Breast epithelium (tissue), 4 donors: Measurements from ENCODE around the gene MAP3K15. TPM values are rescaled to one million over a fixed set of nuclear protein-coding genes. Genes with fewer than 3 reads are reported as not detected.

Experiments
- DNase-seq, 2 donors: peaks; one replicate each; pipeline ENCODE4 v3.0.0-alpha.2; 2019; ENCODE audit warnings: low spot score in 2 of 2
- H3K27ac ChIP-seq, 2 donors: fragments of 200-600 bp; sonication (generic) in 1 of 2; one replicate each; pipeline ENCODE4 v1.5.1; 2016 to 2019; ENCODE audit warnings: mild to moderate bottlenecking in 1 of 2
- H3K27me3 ChIP-seq, 2 donors: fragments of 200-600 bp; sonication (generic) in 1 of 2; one replicate each; pipeline versions ENCODE4 v1.5.1 to v1.6.0; 2017 to 2019; ENCODE audit warnings: control low read depth in 1 of 2, mild to moderate bottlenecking in 1 of 2
- H3K36me3 ChIP-seq: fragments of 200-600 bp; one replicate; pipeline ENCODE4 v1.5.1; 2019
- H3K4me1 ChIP-seq, 2 donors: fragments of 200-600 bp; sonication (generic); one replicate each; pipeline ENCODE4 v1.5.1; 2016 to 2019; ENCODE audit warnings: control low read depth in 1 of 2
- H3K4me3 ChIP-seq, 3 donors: fragments of 200-600 bp; sonication (generic); 1 replicate in 2 of 3; 2 replicates in 1 of 3; pipeline ENCODE4 v1.5.1; 2016 to 2019; ENCODE audit warnings: mild to moderate bottlenecking in 3 of 3, moderate library complexity in 2 of 3
- H3K9me3 ChIP-seq, 2 donors: fragments of 200-600 bp; sonication (generic) in 1 of 2; one replicate each; pipeline ENCODE4 v1.5.1; 2016 to 2019; ENCODE audit warnings: control low read depth in 1 of 2
- POLR2A ChIP-seq: fragments of 450-650 bp; IDR thresholded peaks from one replicate; pipeline ENCODE4 v1.6.1; 2016; ENCODE audit warnings: antibody characterized with exemption, mild to moderate bottlenecking, moderate library complexity
- POLR2AphosphoS5 ChIP-seq, 3 donors: sonication (generic); formaldehyde crosslinking; IDR thresholded peaks; one replicate each; pipeline ENCODE4 v1.6.1; 2017; ENCODE audit warnings: antibody characterized with exemption in 3 of 3
- intact Hi-C: fragments of 100-400 bp; cut with DNase I; formaldehyde crosslinking; loops from one replicate; pipeline ENCODE4 v1.15.1; 2023; ENCODE audit warnings: low total_unique reads
- total RNA-seq, 3 donors: library from RNA; depleted of rRNA; stranded (reverse); fragments of >200 nt; gene quantifications; one replicate each; pipeline ENCODE4 v1.1.0, GENCODE V29; 2016
- TF ChIP-seq, protein P1 (sequence below), 3 donors: fragments of 450-650 bp; IDR thresholded peaks; one replicate each; pipeline ENCODE4 v1.5.1; 2016 to 2017; ENCODE audit warnings: antibody characterized with exemption in 3 of 3, mild to moderate bottlenecking in 3 of 3, moderate library complexity in 3 of 3

MAP3K15 gene
- total RNA-seq, 3 donors from 2014 or later, result not detected

DNA sequence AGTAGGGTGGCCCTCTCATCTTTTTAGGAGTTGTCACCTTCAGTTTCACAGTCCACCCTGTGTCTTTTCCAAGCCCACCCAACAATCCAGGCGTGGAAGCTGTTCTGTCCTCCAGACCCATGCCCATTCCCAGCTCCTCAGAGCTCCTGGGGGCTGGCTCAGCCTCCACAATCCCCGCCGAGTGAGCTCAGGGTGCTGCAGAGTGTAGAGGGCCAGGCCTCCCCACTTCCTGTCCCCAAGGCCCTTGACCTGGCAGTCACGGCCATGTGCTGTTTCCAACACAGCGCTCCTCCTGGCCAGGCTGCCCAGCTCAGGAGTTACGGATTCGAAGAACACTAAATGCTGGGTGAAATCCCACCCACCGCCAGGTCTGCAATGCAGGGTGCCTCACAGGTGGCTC, 139.8 kb downstream of the MAP3K15 start:
- peaks cover 0 to 40% of the 10 kb centered on the region in 2 donors for H3K27me3 ChIP-seq
- peaks cover 0 to 5% of the 10 kb centered on the region in 2 donors for H3K9me3 ChIP-seq
- intact Hi-C loops, result no loop called here

DNA sequence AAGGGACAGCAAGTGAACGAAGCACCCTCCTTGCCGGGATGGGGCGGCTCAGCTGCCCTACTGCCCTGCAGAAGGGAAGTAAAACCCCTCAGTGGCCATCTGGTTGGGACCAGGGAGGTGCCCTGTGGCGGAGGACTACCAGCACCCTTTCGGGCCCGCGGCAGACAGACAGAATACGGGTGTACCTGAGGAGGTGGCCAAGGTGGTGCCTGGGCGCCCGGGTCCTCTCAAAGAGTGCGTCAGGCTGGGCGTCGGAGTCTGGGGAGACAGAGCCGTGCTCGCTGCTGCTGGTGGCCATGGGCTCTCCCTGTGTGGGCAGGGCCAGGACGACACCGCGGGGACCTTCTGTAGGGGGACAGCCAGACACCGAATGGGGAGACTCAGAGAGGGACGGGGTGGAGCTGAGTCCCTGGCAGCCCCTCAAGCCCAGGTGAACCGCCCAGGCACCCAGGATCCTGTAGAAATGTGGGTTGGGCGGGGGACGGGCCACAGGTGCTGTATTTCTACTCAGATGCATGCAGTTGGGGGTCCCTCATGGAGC, 141.9 kb downstream of the MAP3K15 start:
- intact Hi-C loops, result no loop called here
- H3K9me3 ChIP-seq, result peaks cover 0 to 5% of the 10 kb centered on the region in 2 donors
- H3K27ac ChIP-seq, result peak overlapping the region in 1 of 2 donors; percentile 20
- no peak for TF ChIP-seq POLR2A
- TF ChIP-seq, protein P1, sequence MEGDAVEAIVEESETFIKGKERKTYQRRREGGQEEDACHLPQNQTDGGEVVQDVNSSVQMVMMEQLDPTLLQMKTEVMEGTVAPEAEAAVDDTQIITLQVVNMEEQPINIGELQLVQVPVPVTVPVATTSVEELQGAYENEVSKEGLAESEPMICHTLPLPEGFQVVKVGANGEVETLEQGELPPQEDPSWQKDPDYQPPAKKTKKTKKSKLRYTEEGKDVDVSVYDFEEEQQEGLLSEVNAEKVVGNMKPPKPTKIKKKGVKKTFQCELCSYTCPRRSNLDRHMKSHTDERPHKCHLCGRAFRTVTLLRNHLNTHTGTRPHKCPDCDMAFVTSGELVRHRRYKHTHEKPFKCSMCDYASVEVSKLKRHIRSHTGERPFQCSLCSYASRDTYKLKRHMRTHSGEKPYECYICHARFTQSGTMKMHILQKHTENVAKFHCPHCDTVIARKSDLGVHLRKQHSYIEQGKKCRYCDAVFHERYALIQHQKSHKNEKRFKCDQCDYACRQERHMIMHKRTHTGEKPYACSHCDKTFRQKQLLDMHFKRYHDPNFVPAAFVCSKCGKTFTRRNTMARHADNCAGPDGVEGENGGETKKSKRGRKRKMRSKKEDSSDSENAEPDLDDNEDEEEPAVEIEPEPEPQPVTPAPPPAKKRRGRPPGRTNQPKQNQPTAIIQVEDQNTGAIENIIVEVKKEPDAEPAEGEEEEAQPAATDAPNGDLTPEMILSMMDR (IDR thresholded peaks at IDR 0.05), result no peak
- no peak for TF ChIP-seq POLR2AphosphoS5 (IDR thresholded peaks at IDR 0.05)
- H3K4me3 ChIP-seq, result peak overlapping the region in 2 of 3 donors; percentile 45 to 65
- H3K36me3 ChIP-seq, result no peaks in the 10 kb centered on the region
- H3K27me3 ChIP-seq, result peaks cover 0 to 32% of the 10 kb centered on the region in 2 donors
- no peak for DNase-seq
- H3K4me1 ChIP-seq, result no peaks in the 10 kb centered on the region

More for the DNA sequence above, 139.8 kb downstream of the MAP3K15 start:
- Histone ChIP-seq H3K4me1 (no peaks in the 10 kb centered on the region), H3K4me3 (no peak overlapping the region), H3K27ac (no peak overlapping the region), H3K36me3 (no peaks in the 10 kb centered on the region)
- TF ChIP-seq POLR2A, result no peak
- TF ChIP-seq, protein P1 (IDR thresholded peaks at IDR 0.05), result no peak
- no peak for TF ChIP-seq POLR2AphosphoS5 (IDR thresholded peaks at IDR 0.05)
- DNase-seq, result no peak

DNA sequence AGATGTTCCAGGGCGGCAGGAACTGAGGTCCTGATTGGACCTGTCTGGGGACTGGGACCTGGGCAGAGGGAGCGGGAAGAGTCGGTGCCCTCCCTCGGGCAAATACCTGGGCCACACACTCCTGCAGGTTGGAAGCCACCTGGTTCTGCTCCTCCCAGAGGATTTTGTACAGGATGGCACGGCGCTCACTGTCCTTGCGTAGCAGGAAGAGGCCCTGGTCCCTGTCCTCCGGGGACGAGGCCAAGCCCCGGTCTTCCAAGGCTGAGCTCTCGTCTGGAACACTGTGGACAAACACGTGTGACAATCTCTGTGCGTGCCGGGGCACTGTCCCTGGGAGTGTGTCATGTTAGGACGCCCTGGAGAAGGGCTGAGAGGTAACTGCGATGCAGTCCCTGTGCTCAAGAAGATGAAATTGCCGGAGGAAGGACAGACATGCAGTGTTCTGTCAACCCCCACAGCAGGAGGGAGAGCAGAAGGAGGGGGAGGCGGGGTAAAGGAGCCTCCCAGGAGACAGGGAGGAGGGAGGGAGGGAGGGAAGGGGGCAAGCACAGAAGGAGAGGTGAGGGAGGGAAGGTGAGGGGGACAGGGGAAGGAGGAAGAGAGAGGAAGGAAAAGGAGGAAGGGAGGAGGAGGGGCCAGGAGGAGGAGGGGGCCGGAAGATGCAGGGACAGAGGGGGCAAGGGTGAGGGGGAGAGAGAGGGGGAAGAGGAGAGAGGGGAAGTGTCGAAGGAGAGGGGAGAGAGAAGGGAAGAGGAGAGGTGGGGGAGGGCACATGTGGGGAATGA, 142.6 kb downstream of the MAP3K15 start:
- Histone ChIP-seq H3K4me1 (no peaks in the 10 kb centered on the region), H3K9me3 (peaks cover 0 to 1% of the 10 kb centered on the region in 2 donors), H3K27me3 (peaks cover 0 to 26% of the 10 kb centered on the region in 2 donors), H3K36me3 (no peaks in the 10 kb centered on the region), H3K27ac (peak overlapping the region; percentile 20 to 21), H3K4me3 (peak overlapping the region; percentile 29 to 65 (median 45))
- peak in 1 of 2 donors; percentile 37 for DNase-seq
- intact Hi-C loops, result no loop called here
- TF ChIP-seq, protein P1 (IDR thresholded peaks at IDR 0.05), result peak in 1 of 3 donors; percentile 2
- TF ChIP-seq POLR2A, result no peak

DNA sequence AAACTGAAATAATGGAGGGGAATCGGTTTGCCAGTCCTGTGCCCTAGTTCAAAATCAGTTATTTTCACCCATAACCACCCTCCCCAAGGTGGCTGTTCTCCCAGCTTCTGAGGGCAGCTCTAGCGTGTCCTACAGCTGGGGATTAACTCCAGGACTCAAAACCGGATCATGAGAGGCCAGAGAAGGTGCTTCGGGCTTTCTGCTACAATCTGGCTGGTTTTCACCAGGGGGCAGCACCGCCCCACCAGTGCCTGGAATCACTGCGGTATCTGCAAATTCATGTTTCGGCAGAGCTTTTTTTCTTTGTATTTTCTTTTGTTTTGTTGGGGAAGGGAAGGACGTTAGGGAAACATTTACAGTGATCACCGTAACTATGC, 143.2 kb downstream of the MAP3K15 start:
- Histone ChIP-seq H3K4me3 (peak overlapping the region; percentile 29 to 65 (median 45)), H3K27ac (peak overlapping the region in 1 of 2 donors; percentile 20), H3K9me3 (no peaks in the 10 kb centered on the region), H3K4me1 (no peaks in the 10 kb centered on the region), H3K27me3 (peaks cover 0 to 21% of the 10 kb centered on the region in 2 donors), H3K36me3 (no peaks in the 10 kb centered on the region)
- no peak for DNase-seq
- intact Hi-C loops, result no loop called here
- no peak for TF ChIP-seq POLR2A
- TF ChIP-seq, protein P1 (IDR thresholded peaks at IDR 0.05), result peak in 2 of 3 donors; percentile 47 to 61

DNA sequence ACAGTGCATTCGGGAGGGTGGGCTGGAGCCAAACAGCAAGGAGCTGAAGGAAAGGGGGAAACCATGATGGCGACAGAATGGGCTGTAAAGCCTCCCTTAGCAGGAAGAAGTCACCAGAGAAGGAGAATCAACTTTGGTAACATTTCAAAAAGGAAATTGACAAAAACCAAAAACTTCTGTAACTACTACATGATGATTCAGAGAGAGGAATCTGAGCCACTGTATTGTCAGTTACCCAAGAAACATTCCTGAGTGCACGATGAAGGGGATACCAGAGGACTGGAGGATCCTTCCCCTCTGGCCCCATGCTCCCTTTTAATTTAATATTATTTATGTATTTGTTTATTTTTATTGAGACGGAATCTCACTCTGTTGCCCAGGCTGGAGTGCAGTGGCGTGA, 145.2 kb downstream of the MAP3K15 start:
- no peaks in the 10 kb centered on the region for H3K4me1 ChIP-seq
- intact Hi-C loops, result no loop called here
- H3K27ac ChIP-seq, result no peak overlapping the region
- DNase-seq, result no peak
- H3K9me3 ChIP-seq, result peaks cover 0 to 2% of the 10 kb centered on the region in 2 donors
- TF ChIP-seq, protein P1 (IDR thresholded peaks at IDR 0.05), result no peak
- TF ChIP-seq POLR2A, result no peak
- TF ChIP-seq POLR2AphosphoS5 (IDR thresholded peaks at IDR 0.05), result no peak
- peaks cover 0 to 17% of the 10 kb centered on the region in 2 donors for H3K27me3 ChIP-seq
- no peak overlapping the region for H3K4me3 ChIP-seq
- no peaks in the 10 kb centered on the region for H3K36me3 ChIP-seq
